GM23248 (cell line): ENCODE results near the gene CLSTN2. TPM values are rescaled to one million over a fixed set of nuclear protein-coding genes. Genes with fewer than 3 reads are reported as not detected.

ENCODE experiments used
- DNase-seq: peaks from one replicate; pipeline ENCODE4 v3.0.0-alpha.2; 2015
- H2AFZ ChIP-seq: fragments of 200-600 bp; sonication (generic); 2 replicates; pipeline ENCODE4 v1.6.1; 2016; ENCODE audit warnings: antibody characterized with exemption
- H3F3A ChIP-seq: fragments of 200-600 bp; sonication (generic); 2 replicates; pipeline ENCODE4 v1.6.1; 2016; ENCODE audit warnings: mild to moderate bottlenecking, antibody characterized with exemption, mixed run types; ENCODE audit not compliant: insufficient read depth
- H3K27ac ChIP-seq: fragments of 200-600 bp; sonication (generic); 2 replicates; pipeline ENCODE4 v1.5.1; 2016; ENCODE audit warnings: mild to moderate bottlenecking
- H3K27me3 ChIP-seq: fragments of 200-600 bp; sonication (generic); replicated peaks from 2 replicates; pipeline ENCODE4 v1.6.1; 2016; ENCODE audit warnings: mild to moderate bottlenecking; ENCODE audit not compliant: insufficient read depth
- H3K36me3 ChIP-seq: fragments of 200-600 bp; sonication (generic); 2 replicates; pipeline ENCODE4 v1.6.1; 2016; ENCODE audit warnings: low read depth, mild to moderate bottlenecking
- H3K4me1 ChIP-seq: fragments of 200-600 bp; sonication (generic); 2 replicates; pipeline ENCODE4 v1.6.1; 2016; ENCODE audit warnings: mild to moderate bottlenecking; ENCODE audit not compliant: insufficient read depth
- H3K4me2 ChIP-seq: fragments of 200-600 bp; sonication (generic); one replicate; pipeline ENCODE4 v1.6.1; 2016; ENCODE audit warnings: mild to moderate bottlenecking; ENCODE audit not compliant: unreplicated experiment
- H3K4me3 ChIP-seq: fragments of 200-600 bp; sonication (generic); 2 replicates; pipeline ENCODE4 v1.5.1; 2016; ENCODE audit warnings: mild to moderate bottlenecking
- H3K79me2 ChIP-seq: fragments of 200-600 bp; sonication (generic); 2 replicates; pipeline ENCODE4 v1.6.1; 2016; ENCODE audit warnings: mild to moderate bottlenecking; ENCODE audit not compliant: insufficient read depth
- H3K9ac ChIP-seq: fragments of 200-600 bp; sonication (generic); 2 replicates; pipeline ENCODE4 v1.6.1; 2016; ENCODE audit warnings: mild to moderate bottlenecking
- H3K9me2 ChIP-seq: fragments of 200-600 bp; sonication (generic); 2 replicates; pipeline ENCODE4 v1.6.1; 2016; ENCODE audit warnings: mixed run types, mild to moderate bottlenecking, moderate library complexity; ENCODE audit not compliant: insufficient read depth
- H3K9me3 ChIP-seq: fragments of 200-600 bp; sonication (generic); one replicate; pipeline ENCODE4 v1.6.1; 2017; ENCODE audit warnings: low read depth
- H4K20me1 ChIP-seq: fragments of 200-600 bp; sonication (generic); 2 replicates; pipeline ENCODE4 v1.6.0; 2016; ENCODE audit not compliant: insufficient read depth
- EZH2 ChIP-seq: fragments of 200-600 bp; sonication (generic); IDR thresholded peaks from 2 replicates; pipeline ENCODE4 v1.6.1; 2018; ENCODE audit warnings: antibody characterized with exemption, mild to moderate bottlenecking; ENCODE audit not compliant: insufficient read depth, poor library complexity, severe bottlenecking
- EZH2phosphoT487 ChIP-seq: fragments of 200-600 bp; sonication (generic); IDR thresholded peaks from 2 replicates; pipeline ENCODE4 v1.6.1; 2018; ENCODE audit warnings: antibody characterized with exemption, moderate library complexity, mild to moderate bottlenecking, low read depth; ENCODE audit not compliant: insufficient read depth
- WGBS, 2 experiments: methylation state at CpG; one replicate each; pipeline ENCODE4 v1.1.6; 2015 to 2017; ENCODE audit warnings: low lambda C conversion rate in 2 of 2, low coverage in 1 of 2; ENCODE audit errors: missing lambda C conversion rate in 2 of 2; 5-methylcytosine and 5-hydroxymethylcytosine counted together
- in situ Hi-C: fragments of 300-500 bp; cut with MboI; formaldehyde crosslinking; loops from 2 replicates; pipeline ENCODE4 v1.15.0; 2020
- polyA plus RNA-seq: library from polyadenylated mRNA; unstranded; fragments of >200 nt; fragmentation: Nextera tagmentation; extraction: Ambion mirVana; gene quantifications from 2 replicates; pipeline ENCODE4 v1.2.1, GENCODE V29; 2016
- total RNA-seq: library from RNA; depleted of rRNA; stranded (reverse); fragments of >200 nt; shearing (Covaris generic); gene quantifications from 2 replicates; pipeline ENCODE4 v1.2.3, GENCODE V29; 2014

Gene CLSTN2
- total and polyA plus RNA-seq, 2 experiments from 2014 or later, result not detected

GRCh38 chr3:139893963-139894642 lies 40.9 kb upstream of the CLSTN2 start:
- H4K20me1 ChIP-seq, result no peaks in the 10 kb centered on the region
- TF ChIP-seq EZH2, result no peak
- no peak for TF ChIP-seq EZH2phosphoT487
- no peaks in the 10 kb centered on the region for H3K79me2 ChIP-seq
- no peak overlapping the region for H3K4me3 ChIP-seq
- H3K27me3 ChIP-seq, result no peaks in the 10 kb centered on the region
- DNase-seq, result no peak
- no peaks in the 10 kb centered on the region for H3K9me3 ChIP-seq
- 46 to 47% methylated on average over 5 of the region's 5 CpGs for WGBS, 2 experiments
- no peak overlapping the region for H2AFZ ChIP-seq
- no peaks in the 10 kb centered on the region for H3K36me3 ChIP-seq
- no peak overlapping the region for H3K9ac ChIP-seq
- H3K9me2 ChIP-seq, result no peaks in the 10 kb centered on the region
- H3F3A ChIP-seq, result no peaks in the 10 kb centered on the region
- no peak overlapping the region for H3K27ac ChIP-seq
- no peak overlapping the region for H3K4me2 ChIP-seq
- no peaks in the 10 kb centered on the region for H3K4me1 ChIP-seq
- in situ Hi-C loops, result no loop called here

- Histone ChIP-seq H3K4me2 (no peak overlapping the region), H3F3A (no peaks in the 10 kb centered on the region), H3K9me3 (no peaks in the 10 kb centered on the region), H2AFZ (no peak overlapping the region), H3K36me3 (no peaks in the 10 kb centered on the region), H3K79me2 (no peaks in the 10 kb centered on the region), H3K9ac (no peak overlapping the region), H3K27me3 (no peaks in the 10 kb centered on the region), H3K4me3 (no peak overlapping the region), H4K20me1 (no peaks in the 10 kb centered on the region), H3K4me1 (no peaks in the 10 kb centered on the region), H3K9me2 (no peaks in the 10 kb centered on the region), H3K27ac (no peak overlapping the region)
- DNase-seq, result no peak
- no peak for TF ChIP-seq EZH2
- TF ChIP-seq EZH2phosphoT487, result no peak
- WGBS, 2 experiments, result 37 to 50% methylated on average over 1 of the region's 1 CpG
- in situ Hi-C loops, result no loop called here
Measured at GRCh38 chr3:139894643-139894989, 40.4 kb upstream of the CLSTN2 start.

DNA sequence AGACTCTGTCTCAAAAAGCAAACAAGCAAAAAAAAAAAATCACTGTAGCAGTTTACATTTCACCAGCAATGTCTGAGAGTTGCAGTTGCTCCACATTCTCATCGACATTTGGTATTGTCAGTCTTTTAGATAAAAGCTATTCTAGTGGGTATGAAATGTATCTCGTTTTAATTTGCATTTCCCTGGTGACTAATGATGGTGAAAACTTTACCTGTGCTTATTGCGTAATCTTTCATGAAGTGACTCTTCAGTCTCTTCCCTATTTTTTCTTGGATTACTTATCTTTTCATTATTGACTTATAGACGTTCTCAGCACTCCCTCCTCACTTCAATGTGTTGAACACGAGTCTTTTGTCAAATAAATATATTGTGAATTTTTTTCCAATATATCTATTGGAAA lies 37.2 kb upstream of the CLSTN2 start:
- Histone ChIP-seq H2AFZ (no peak overlapping the region), H3F3A (no peaks in the 10 kb centered on the region), H3K4me1 (no peaks in the 10 kb centered on the region), H4K20me1 (no peaks in the 10 kb centered on the region), H3K79me2 (no peaks in the 10 kb centered on the region), H3K27ac (no peak overlapping the region), H3K36me3 (no peaks in the 10 kb centered on the region), H3K9me2 (no peaks in the 10 kb centered on the region), H3K9me3 (no peaks in the 10 kb centered on the region), H3K4me2 (no peak overlapping the region), H3K9ac (no peak overlapping the region), H3K4me3 (no peak overlapping the region), H3K27me3 (no peaks in the 10 kb centered on the region)
- in situ Hi-C loops, result no loop called here
- DNase-seq, result no peak
- WGBS, 2 experiments, result 42 to 51% methylated on average over 5 of the region's 5 CpGs
- TF ChIP-seq EZH2 (no peak), EZH2phosphoT487 (no peak)

DNA sequence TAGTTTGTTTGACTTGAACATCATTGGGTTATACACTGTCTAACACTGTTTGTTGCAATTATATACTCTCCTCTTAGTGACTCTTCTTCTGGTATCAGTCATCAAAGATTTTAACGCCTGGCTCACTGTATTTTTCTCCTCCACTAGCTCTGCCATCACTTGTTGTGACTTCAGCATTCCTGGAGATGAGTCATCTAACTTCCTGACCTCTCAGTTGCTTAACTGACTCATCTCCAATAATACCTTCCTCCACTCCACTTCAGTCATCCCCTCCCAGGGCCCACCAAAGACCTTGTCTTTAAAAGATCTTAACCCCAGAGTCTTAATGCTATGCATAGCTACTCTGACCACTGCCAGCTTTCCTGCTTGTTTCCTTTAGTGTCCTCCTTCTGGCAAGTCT lies 28.6 kb upstream of the CLSTN2 start:
- Histone ChIP-seq H3K4me2 (no peak overlapping the region), H3F3A (no peaks in the 10 kb centered on the region), H3K9me3 (no peaks in the 10 kb centered on the region), H2AFZ (no peak overlapping the region), H3K4me3 (no peak overlapping the region), H4K20me1 (no peaks in the 10 kb centered on the region), H3K4me1 (no peaks in the 10 kb centered on the region; the same call in 1 of the 2 replicates), H3K79me2 (no peaks in the 10 kb centered on the region), H3K36me3 (no peaks in the 10 kb centered on the region), H3K9me2 (no peaks in the 10 kb centered on the region), H3K27ac (no peak overlapping the region), H3K27me3 (no peaks in the 10 kb centered on the region), H3K9ac (no peak overlapping the region)
- peak; percentile 60 for DNase-seq
- TF ChIP-seq EZH2phosphoT487, result no peak
- TF ChIP-seq EZH2, result no peak
- WGBS, 2 experiments, result 0 to 21% methylated on average over 1 of the region's 1 CpG
- in situ Hi-C loops, result no loop called here
